ENCODE data around the gene ROBO1. TPM values are rescaled to one million over a fixed set of nuclear protein-coding genes. Genes with fewer than 3 reads are reported as not detected.

Gene ROBO1
- total and polyA plus RNA-seq, 4 donors, result 1.0 to 30.3 (median 3.9) TPM

DNA sequence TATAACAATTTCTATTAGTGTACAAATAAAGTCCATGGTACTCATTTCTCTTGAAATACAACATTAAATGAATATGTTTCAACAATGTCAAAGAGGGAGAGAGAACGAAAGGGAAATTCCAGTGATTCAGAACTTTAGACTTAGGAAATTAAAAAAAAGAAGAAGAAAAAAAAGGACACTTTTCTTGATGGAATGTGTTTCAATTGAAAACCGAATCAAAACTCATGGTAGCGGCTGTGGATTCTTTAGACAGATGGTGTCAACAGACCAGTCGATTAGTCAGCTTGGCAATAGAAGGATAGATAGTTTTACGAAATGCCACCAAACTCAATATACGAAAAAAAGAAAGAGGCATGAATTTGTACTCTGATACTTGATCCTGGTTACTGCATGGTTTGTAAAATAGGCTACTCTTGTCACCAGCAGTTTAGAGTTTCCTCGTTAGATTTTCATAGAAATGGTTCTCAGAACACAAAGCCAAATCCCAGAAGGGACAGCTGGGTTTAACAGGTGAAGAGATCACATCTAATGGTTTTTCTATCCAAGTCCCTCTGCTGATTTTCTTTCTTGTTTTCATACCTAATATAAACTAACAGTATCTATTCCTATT lies 793.5 kb downstream of the ROBO1 start:
- H3K27ac ChIP-seq (ENCODE audit: low read depth in 1 of 2, low read length in 2 of 2), result no peak overlapping the region
- 86% methylated on average over 7 of the region's 7 CpGs for WGBS
- no peaks in the 10 kb centered on the region for H3K27me3 ChIP-seq (ENCODE audit: control insufficient read depth in 4 of 4, insufficient read depth in 4 of 4, low read length in 3 of 4)
- no peak overlapping the region for H3K4me3 ChIP-seq (ENCODE audit: low read depth in 1 of 3, low read length in 3 of 3)
- H3K9ac ChIP-seq (ENCODE audit: low read depth in 1 of 2, low read length in 2 of 2), result no peak overlapping the region
- DNase-seq (ENCODE audit: low spot score), result no peak
- no peaks in the 10 kb centered on the region for H3K4me1 ChIP-seq (ENCODE audit: control insufficient read depth in 4 of 4, insufficient read depth in 4 of 4, low read length in 3 of 4)
- H3K36me3 ChIP-seq (ENCODE audit: control insufficient read depth in 4 of 4, insufficient read depth in 3 of 4, low read depth in 1 of 4, low read length in 3 of 4), result no peaks in the 10 kb centered on the region
- peaks cover 0 to 1% (median 0%) of the 10 kb centered on the region in 4 donors for H3K9me3 ChIP-seq (ENCODE audit: control insufficient read depth in 4 of 4, low read length in 3 of 4)
- TF ChIP-seq SP1 (IDR thresholded peaks at IDR 0.05), result no peak
- TF ChIP-seq, protein P1, sequence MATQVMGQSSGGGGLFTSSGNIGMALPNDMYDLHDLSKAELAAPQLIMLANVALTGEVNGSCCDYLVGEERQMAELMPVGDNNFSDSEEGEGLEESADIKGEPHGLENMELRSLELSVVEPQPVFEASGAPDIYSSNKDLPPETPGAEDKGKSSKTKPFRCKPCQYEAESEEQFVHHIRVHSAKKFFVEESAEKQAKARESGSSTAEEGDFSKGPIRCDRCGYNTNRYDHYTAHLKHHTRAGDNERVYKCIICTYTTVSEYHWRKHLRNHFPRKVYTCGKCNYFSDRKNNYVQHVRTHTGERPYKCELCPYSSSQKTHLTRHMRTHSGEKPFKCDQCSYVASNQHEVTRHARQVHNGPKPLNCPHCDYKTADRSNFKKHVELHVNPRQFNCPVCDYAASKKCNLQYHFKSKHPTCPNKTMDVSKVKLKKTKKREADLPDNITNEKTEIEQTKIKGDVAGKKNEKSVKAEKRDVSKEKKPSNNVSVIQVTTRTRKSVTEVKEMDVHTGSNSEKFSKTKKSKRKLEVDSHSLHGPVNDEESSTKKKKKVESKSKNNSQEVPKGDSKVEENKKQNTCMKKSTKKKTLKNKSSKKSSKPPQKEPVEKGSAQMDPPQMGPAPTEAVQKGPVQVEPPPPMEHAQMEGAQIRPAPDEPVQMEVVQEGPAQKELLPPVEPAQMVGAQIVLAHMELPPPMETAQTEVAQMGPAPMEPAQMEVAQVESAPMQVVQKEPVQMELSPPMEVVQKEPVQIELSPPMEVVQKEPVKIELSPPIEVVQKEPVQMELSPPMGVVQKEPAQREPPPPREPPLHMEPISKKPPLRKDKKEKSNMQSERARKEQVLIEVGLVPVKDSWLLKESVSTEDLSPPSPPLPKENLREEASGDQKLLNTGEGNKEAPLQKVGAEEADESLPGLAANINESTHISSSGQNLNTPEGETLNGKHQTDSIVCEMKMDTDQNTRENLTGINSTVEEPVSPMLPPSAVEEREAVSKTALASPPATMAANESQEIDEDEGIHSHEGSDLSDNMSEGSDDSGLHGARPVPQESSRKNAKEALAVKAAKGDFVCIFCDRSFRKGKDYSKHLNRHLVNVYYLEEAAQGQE (IDR thresholded peaks at IDR 0.05), result no peak
- no peak for TF ChIP-seq JUND (IDR thresholded peaks at IDR 0.05)
- TF ChIP-seq RAD21 (IDR thresholded peaks at IDR 0.05), result no peak
- no peak for TF ChIP-seq EGR1 (IDR thresholded peaks at IDR 0.05; ENCODE audit: low read depth in 2 of 2)
- no peak for TF ChIP-seq NR2F2 (IDR thresholded peaks at IDR 0.05)
- TF ChIP-seq, protein P2, sequence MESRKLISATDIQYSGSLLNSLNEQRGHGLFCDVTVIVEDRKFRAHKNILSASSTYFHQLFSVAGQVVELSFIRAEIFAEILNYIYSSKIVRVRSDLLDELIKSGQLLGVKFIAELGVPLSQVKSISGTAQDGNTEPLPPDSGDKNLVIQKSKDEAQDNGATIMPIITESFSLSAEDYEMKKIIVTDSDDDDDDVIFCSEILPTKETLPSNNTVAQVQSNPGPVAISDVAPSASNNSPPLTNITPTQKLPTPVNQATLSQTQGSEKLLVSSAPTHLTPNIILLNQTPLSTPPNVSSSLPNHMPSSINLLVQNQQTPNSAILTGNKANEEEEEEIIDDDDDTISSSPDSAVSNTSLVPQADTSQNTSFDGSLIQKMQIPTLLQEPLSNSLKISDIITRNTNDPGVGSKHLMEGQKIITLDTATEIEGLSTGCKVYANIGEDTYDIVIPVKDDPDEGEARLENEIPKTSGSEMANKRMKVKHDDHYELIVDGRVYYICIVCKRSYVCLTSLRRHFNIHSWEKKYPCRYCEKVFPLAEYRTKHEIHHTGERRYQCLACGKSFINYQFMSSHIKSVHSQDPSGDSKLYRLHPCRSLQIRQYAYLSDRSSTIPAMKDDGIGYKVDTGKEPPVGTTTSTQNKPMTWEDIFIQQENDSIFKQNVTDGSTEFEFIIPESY (IDR thresholded peaks at IDR 0.05), result no peak
- TF ChIP-seq YY1 (IDR thresholded peaks at IDR 0.05), result no peak
- TF ChIP-seq TAF1 (conservative IDR thresholded peaks at IDR 0.05), result no peak
- TF ChIP-seq, protein P3, sequence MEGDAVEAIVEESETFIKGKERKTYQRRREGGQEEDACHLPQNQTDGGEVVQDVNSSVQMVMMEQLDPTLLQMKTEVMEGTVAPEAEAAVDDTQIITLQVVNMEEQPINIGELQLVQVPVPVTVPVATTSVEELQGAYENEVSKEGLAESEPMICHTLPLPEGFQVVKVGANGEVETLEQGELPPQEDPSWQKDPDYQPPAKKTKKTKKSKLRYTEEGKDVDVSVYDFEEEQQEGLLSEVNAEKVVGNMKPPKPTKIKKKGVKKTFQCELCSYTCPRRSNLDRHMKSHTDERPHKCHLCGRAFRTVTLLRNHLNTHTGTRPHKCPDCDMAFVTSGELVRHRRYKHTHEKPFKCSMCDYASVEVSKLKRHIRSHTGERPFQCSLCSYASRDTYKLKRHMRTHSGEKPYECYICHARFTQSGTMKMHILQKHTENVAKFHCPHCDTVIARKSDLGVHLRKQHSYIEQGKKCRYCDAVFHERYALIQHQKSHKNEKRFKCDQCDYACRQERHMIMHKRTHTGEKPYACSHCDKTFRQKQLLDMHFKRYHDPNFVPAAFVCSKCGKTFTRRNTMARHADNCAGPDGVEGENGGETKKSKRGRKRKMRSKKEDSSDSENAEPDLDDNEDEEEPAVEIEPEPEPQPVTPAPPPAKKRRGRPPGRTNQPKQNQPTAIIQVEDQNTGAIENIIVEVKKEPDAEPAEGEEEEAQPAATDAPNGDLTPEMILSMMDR (IDR thresholded peaks at IDR 0.05; ENCODE audit: low read depth, low read length, missing input control), result no peak
- TF ChIP-seq, protein P4, sequence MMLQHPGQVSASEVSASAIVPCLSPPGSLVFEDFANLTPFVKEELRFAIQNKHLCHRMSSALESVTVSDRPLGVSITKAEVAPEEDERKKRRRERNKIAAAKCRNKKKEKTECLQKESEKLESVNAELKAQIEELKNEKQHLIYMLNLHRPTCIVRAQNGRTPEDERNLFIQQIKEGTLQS (IDR thresholded peaks at IDR 0.05), result no peak
- no peak for TF ChIP-seq HNF4A (conservative IDR thresholded peaks at IDR 0.05)
- TF ChIP-seq FOXA2 (IDR thresholded peaks at IDR 0.05), result no peak
- TF ChIP-seq HNF4G (IDR thresholded peaks at IDR 0.05), result no peak
- TF ChIP-seq FOXA1 (IDR thresholded peaks at IDR 0.05), result no peak
- TF ChIP-seq RXRA (IDR thresholded peaks at IDR 0.05), result no peak
- TF ChIP-seq GABPA (IDR thresholded peaks at IDR 0.05 in 1 of 2, conservative IDR thresholded peaks at IDR 0.05 in 1 of 2), result no peak
- TF ChIP-seq, protein P5, sequence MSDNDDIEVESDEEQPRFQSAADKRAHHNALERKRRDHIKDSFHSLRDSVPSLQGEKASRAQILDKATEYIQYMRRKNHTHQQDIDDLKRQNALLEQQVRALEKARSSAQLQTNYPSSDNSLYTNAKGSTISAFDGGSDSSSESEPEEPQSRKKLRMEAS (IDR thresholded peaks at IDR 0.05), result no peak
